Keratinocyte (primary cell): ENCODE results near the gene MYBPC2. TPM values are rescaled to one million over a fixed set of nuclear protein-coding genes. Genes with fewer than 3 reads are reported as not detected.

Experiments used
- DNase-seq: peaks from one replicate; pipeline ENCODE4 v3.0.0-alpha.2; 2011; ENCODE audit warnings: low read depth, missing footprints, low spot score
- FAIRE-seq: peaks from 2 replicates; lab custom pipeline; 2011; peaks lifted over from hg19 to GRCh38; lab: Jason Lieb, UNC
- H2AFZ ChIP-seq: 2 replicates; pipeline ENCODE4 v1.6.0; 2012; ENCODE audit warnings: low read length, control low read depth, inconsistent platforms; ENCODE audit not compliant: control insufficient read depth
- H3K27ac ChIP-seq: 2 replicates; pipeline ENCODE4 v1.5.1; 2011; ENCODE audit warnings: low read length; ENCODE audit not compliant: control insufficient read depth, insufficient read depth
- H3K27me3 ChIP-seq: 3 replicates; pipeline ENCODE4 v1.6.0; 2011; ENCODE audit warnings: low read length; ENCODE audit not compliant: control insufficient read depth, insufficient read depth; ENCODE audit errors: extremely low read depth
- H3K36me3 ChIP-seq, 2 experiments: 2 replicates in 1 of 2; 3 replicates in 1 of 2; pipeline ENCODE4 v1.5.1; 2011; ENCODE audit warnings: low read length in 2 of 2, mild to moderate bottlenecking in 1 of 2; ENCODE audit not compliant: control insufficient read depth in 2 of 2, insufficient read depth in 2 of 2; ENCODE audit errors: extremely low read depth in 1 of 2
- H3K4me1 ChIP-seq: 3 replicates; pipeline ENCODE4 v1.5.1; 2011; ENCODE audit warnings: low read length; ENCODE audit not compliant: control insufficient read depth, insufficient read depth; ENCODE audit errors: extremely low read depth
- H3K4me2 ChIP-seq: 3 replicates; pipeline ENCODE4 v1.6.0; 2011; ENCODE audit warnings: low read depth, low read length; ENCODE audit not compliant: control insufficient read depth, insufficient read depth; ENCODE audit errors: extremely low read depth
- H3K4me3 ChIP-seq, 3 experiments: fragments of 200-600 bp in 1 of 3; sonication (generic) in 1 of 3; 2 replicates in 2 of 3; 3 replicates in 1 of 3; pipeline ENCODE4 v1.5.1; 2011 to 2016; ENCODE audit warnings: low read length in 3 of 3, mild to moderate bottlenecking in 3 of 3, control low read depth in 2 of 3, inconsistent platforms in 1 of 3, low read depth in 1 of 3, mixed read lengths in 1 of 3, mixed run types in 1 of 3, moderate library complexity in 1 of 3; ENCODE audit not compliant: control insufficient read depth in 2 of 3, insufficient read depth in 2 of 3; ENCODE audit errors: extremely low read depth in 1 of 3
- H3K79me2 ChIP-seq: 2 replicates; pipeline ENCODE4 v1.6.0; 2012; ENCODE audit warnings: low read length; ENCODE audit not compliant: control insufficient read depth, insufficient read depth
- H3K9ac ChIP-seq: 3 replicates; pipeline ENCODE4 v1.6.0; 2011; ENCODE audit warnings: low read length; ENCODE audit not compliant: control insufficient read depth, insufficient read depth; ENCODE audit errors: extremely low read depth
- H3K9me1 ChIP-seq: 3 replicates; pipeline ENCODE4 v1.6.0; 2011; ENCODE audit warnings: low read length; ENCODE audit not compliant: control insufficient read depth, insufficient read depth; ENCODE audit errors: extremely low read depth
- H3K9me3 ChIP-seq: 2 replicates; pipeline ENCODE4 v1.5.1; 2012; ENCODE audit warnings: low read depth, low read length; ENCODE audit not compliant: control insufficient read depth
- H4K20me1 ChIP-seq: 3 replicates; pipeline ENCODE4 v1.6.0; 2011; ENCODE audit warnings: low read length; ENCODE audit not compliant: control insufficient read depth, insufficient read depth; ENCODE audit errors: extremely low read depth
- EZH2 ChIP-seq: IDR thresholded peaks from one replicate; pipeline ENCODE4 v1.6.1; 2012; ENCODE audit warnings: inconsistent platforms, mild to moderate bottlenecking, low read length, moderate library complexity
- dilution Hi-C: fragments of 300-500 bp; cut with MboI; formaldehyde crosslinking; loops from one replicate; pipeline ENCODE4 v1.7.0; 2020; ENCODE audit warnings: low sequenced_read_pairs; ENCODE audit not compliant: extremely low pct_ligation_motif_present
- polyA plus RNA-seq, 5 experiments: library from polyadenylated mRNA; depleted of rRNA in 3 of 5; stranded (reverse) in 3 of 5; stranded (forward) in 1 of 5; unstranded in 1 of 5; fragments of >200 nt; gene quantifications; 1 replicate in 1 of 5; 2 replicates in 3 of 5; 3 replicates in 1 of 5; pipeline versions ENCODE4 v1.2.1 to v1.2.3, GENCODE V29; 2011 to 2012; ENCODE audit warnings: missing spikeins in 2 of 5, low read depth in 1 of 5, low replicate concordance in 1 of 5
- TF ChIP-seq, protein P1 (sequence below), 3 experiments: IDR thresholded peaks in 1 of 3; conservative IDR thresholded peaks in 1 of 3; optimal IDR thresholded peaks in 1 of 3; 2 replicates in 2 of 3; 3 replicates in 1 of 3; pipeline versions ENCODE3 to v1.5.1; 2011; ENCODE audit warnings: low read length in 3 of 3, mild to moderate bottlenecking in 3 of 3, moderate library complexity in 2 of 3, control low read depth in 1 of 3, inconsistent platforms in 1 of 3; ENCODE audit not compliant: insufficient read depth in 2 of 3; ENCODE audit errors: extremely low read depth in 1 of 3

Gene MYBPC2
- polyA plus RNA-seq, 1 donor (not counting 4 experiments of a cell fraction or from before 2014, with no cell fraction given) = not detected

GRCh38 chr19:50416034-50416977 is 16.4 kb upstream of the MYBPC2 start:
- FAIRE-seq (no peak), DNase-seq (no peak)
- Histone ChIP-seq H3K9ac (no peak overlapping the region), H2AFZ (no peak overlapping the region), H3K27me3 (peaks cover 18% of the 10 kb centered on the region), H3K9me3 (no peaks in the 10 kb centered on the region), H3K79me2 (no peaks in the 10 kb centered on the region), H4K20me1 (no peaks in the 10 kb centered on the region), H3K36me3 (peaks cover 1 to 6% of the 10 kb centered on the region in 2 experiments), H3K4me3 (no peak overlapping the region), H3K4me1 (no peaks in the 10 kb centered on the region), H3K4me2 (no peak overlapping the region), H3K27ac (no peak overlapping the region), H3K9me1 (no peaks in the 10 kb centered on the region)
- dilution Hi-C loops = no loop called here
- no peak for TF ChIP-seq EZH2
- TF ChIP-seq, protein P1, sequence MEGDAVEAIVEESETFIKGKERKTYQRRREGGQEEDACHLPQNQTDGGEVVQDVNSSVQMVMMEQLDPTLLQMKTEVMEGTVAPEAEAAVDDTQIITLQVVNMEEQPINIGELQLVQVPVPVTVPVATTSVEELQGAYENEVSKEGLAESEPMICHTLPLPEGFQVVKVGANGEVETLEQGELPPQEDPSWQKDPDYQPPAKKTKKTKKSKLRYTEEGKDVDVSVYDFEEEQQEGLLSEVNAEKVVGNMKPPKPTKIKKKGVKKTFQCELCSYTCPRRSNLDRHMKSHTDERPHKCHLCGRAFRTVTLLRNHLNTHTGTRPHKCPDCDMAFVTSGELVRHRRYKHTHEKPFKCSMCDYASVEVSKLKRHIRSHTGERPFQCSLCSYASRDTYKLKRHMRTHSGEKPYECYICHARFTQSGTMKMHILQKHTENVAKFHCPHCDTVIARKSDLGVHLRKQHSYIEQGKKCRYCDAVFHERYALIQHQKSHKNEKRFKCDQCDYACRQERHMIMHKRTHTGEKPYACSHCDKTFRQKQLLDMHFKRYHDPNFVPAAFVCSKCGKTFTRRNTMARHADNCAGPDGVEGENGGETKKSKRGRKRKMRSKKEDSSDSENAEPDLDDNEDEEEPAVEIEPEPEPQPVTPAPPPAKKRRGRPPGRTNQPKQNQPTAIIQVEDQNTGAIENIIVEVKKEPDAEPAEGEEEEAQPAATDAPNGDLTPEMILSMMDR (optimal IDR thresholded peaks at IDR 0.05 in 1 of 3, IDR thresholded peaks at IDR 0.05 in 1 of 3, conservative IDR thresholded peaks at IDR 0.05 in 1 of 3; ENCODE audit: extremely low read depth in 1 of 3, insufficient read depth in 2 of 3, low read length in 3 of 3) = no peak

- H2AFZ ChIP-seq = no peak overlapping the region
- no peak overlapping the region for H3K9ac ChIP-seq
- H4K20me1 ChIP-seq = no peaks in the 10 kb centered on the region
- TF ChIP-seq, protein P1 (optimal IDR thresholded peaks at IDR 0.05 in 1 of 3, IDR thresholded peaks at IDR 0.05 in 1 of 3, conservative IDR thresholded peaks at IDR 0.05 in 1 of 3; ENCODE audit: extremely low read depth in 1 of 3, insufficient read depth in 2 of 3, low read length in 3 of 3) = no peak
- no peak for TF ChIP-seq EZH2
- no peaks in the 10 kb centered on the region for H3K4me1 ChIP-seq
- DNase-seq (no peak), FAIRE-seq (no peak)
- H3K27me3 ChIP-seq = peaks cover 18% of the 10 kb centered on the region
- H3K36me3 ChIP-seq = peaks cover 1 to 6% of the 10 kb centered on the region in 2 experiments
- no peak overlapping the region for H3K4me2 ChIP-seq
- H3K9me3 ChIP-seq = no peaks in the 10 kb centered on the region
- no peak overlapping the region for H3K4me3 ChIP-seq
- H3K9me1 ChIP-seq = no peaks in the 10 kb centered on the region
- no peaks in the 10 kb centered on the region for H3K79me2 ChIP-seq
- no peak overlapping the region for H3K27ac ChIP-seq
- dilution Hi-C loops = no loop called here
These were observed 15.3 kb upstream of the MYBPC2 start for GRCh38 chr19:50417111-50418081.
